Measurements from ENCODE around the gene TMEM141.
"Not testable (repeated sequence)": the region's sequence is repeated elsewhere in the genome, so short reads cannot be mapped to it uniquely, and the experiment has no call there.

TMEM141 gene

GRCh38 chr9:136766410-136767120 is 24.6 kb upstream of the TMEM141 start:
- DNase-seq (ENCODE audit: low spot score), result peak; percentile 65

GRCh38 chr9:136769710-136770191 is 21.4 kb upstream of the TMEM141 start:
- ATAC-seq (ENCODE audit: low read depth), result no peak
- Histone ChIP-seq H3K36me3 (ENCODE audit: low read depth) (no peaks in the 10 kb centered on the region), H3K27ac (ENCODE audit: poor library complexity, severe bottlenecking) (no peak overlapping the region), H3K4me1 (ENCODE audit: insufficient read depth, poor library complexity, severe bottlenecking) (no peaks in the 10 kb centered on the region), H3K4me3 (ENCODE audit: severe bottlenecking) (no peak overlapping the region), H3K9me3 (ENCODE audit: severe bottlenecking) (no peaks in the 10 kb centered on the region), H3K27me3 (ENCODE audit: insufficient read depth, poor library complexity, severe bottlenecking) (peaks cover 5% of the 10 kb centered on the region)
- TF ChIP-seq CTCF (IDR thresholded peaks at IDR 0.05; ENCODE audit: poor library complexity, severe bottlenecking), result no peak
- peak; percentile 27 for DNase-seq (ENCODE audit: low spot score)

More at GRCh38 chr9:136766410-136767120, 24.6 kb upstream of the TMEM141 start:
- H3K4me1 ChIP-seq (ENCODE audit: insufficient read depth, poor library complexity, severe bottlenecking); H3K36me3 ChIP-seq (ENCODE audit: low read depth); H3K27ac ChIP-seq (ENCODE audit: poor library complexity, severe bottlenecking); H3K27me3 ChIP-seq (ENCODE audit: insufficient read depth, poor library complexity, severe bottlenecking); H3K9me3 ChIP-seq (ENCODE audit: severe bottlenecking); ATAC-seq (ENCODE audit: low read depth); H3K4me3 ChIP-seq (ENCODE audit: severe bottlenecking): not testable (repeated sequence)
- TF ChIP-seq CTCF (IDR thresholded peaks at IDR 0.05; ENCODE audit: poor library complexity, severe bottlenecking), result peak; percentile 38

GRCh38 chr9:136771907-136772415 is 19.2 kb upstream of the TMEM141 start:
- ATAC-seq (ENCODE audit: low read depth) (no peak), DNase-seq (ENCODE audit: low spot score) (peak; percentile 26)
- Histone ChIP-seq H3K27me3 (ENCODE audit: insufficient read depth, poor library complexity, severe bottlenecking) (peaks cover 5% of the 10 kb centered on the region), H3K4me3 (ENCODE audit: severe bottlenecking) (no peak overlapping the region), H3K36me3 (ENCODE audit: low read depth) (no peaks in the 10 kb centered on the region), H3K27ac (ENCODE audit: poor library complexity, severe bottlenecking) (no peak overlapping the region), H3K4me1 (ENCODE audit: insufficient read depth, poor library complexity, severe bottlenecking) (no peaks in the 10 kb centered on the region), H3K9me3 (ENCODE audit: severe bottlenecking) (no peaks in the 10 kb centered on the region)
- TF ChIP-seq CTCF (IDR thresholded peaks at IDR 0.05; ENCODE audit: poor library complexity, severe bottlenecking), result no peak

GRCh38 chr9:136773386-136774044 is 17.6 kb upstream of the TMEM141 start:
- peak; percentile 38 for DNase-seq (ENCODE audit: low spot score)
- peak; percentile 42; the same call in 1 of the 3 replicates for ATAC-seq (ENCODE audit: low read depth)
- Histone ChIP-seq H3K4me3 (ENCODE audit: severe bottlenecking) (no peak overlapping the region), H3K36me3 (ENCODE audit: low read depth) (no peaks in the 10 kb centered on the region), H3K27me3 (ENCODE audit: insufficient read depth, poor library complexity, severe bottlenecking) (peaks cover 3% of the 10 kb centered on the region), H3K4me1 (ENCODE audit: insufficient read depth, poor library complexity, severe bottlenecking) (no peaks in the 10 kb centered on the region), H3K9me3 (ENCODE audit: severe bottlenecking) (no peaks in the 10 kb centered on the region), H3K27ac (ENCODE audit: poor library complexity, severe bottlenecking) (no peak overlapping the region)
- TF ChIP-seq CTCF (IDR thresholded peaks at IDR 0.05; ENCODE audit: poor library complexity, severe bottlenecking), result no peak

All from RWPE2 (cell line).